Lower leg skin (tissue), 4 donors: ENCODE data around the gene SRCAP. TPM values are rescaled to one million over a fixed set of nuclear protein-coding genes. Genes with fewer than 3 reads are reported as not detected.

ENCODE experiments used
- DNase-seq, 2 donors: peaks; one replicate each; pipeline ENCODE4 v3.0.0-alpha.2; 2019; ENCODE audit warnings: low spot score in 2 of 2
- H3K4me3 ChIP-seq: fragments of 200-600 bp; sonication (generic); 2 replicates; pipeline ENCODE4 v1.5.1; 2017; ENCODE audit warnings: mild to moderate bottlenecking, low read depth; ENCODE audit not compliant: poor library complexity, severe bottlenecking
- POLR2A ChIP-seq, 2 donors: fragments of 450-650 bp; IDR thresholded peaks; one replicate each; pipeline ENCODE4 v1.6.1; 2016 to 2017; ENCODE audit warnings: antibody characterized with exemption in 2 of 2, mild to moderate bottlenecking in 1 of 2, moderate library complexity in 1 of 2
- WGBS, 2 donors: methylation state at CpG; one replicate each; pipeline ENCODE4 v1.1.5; 2018; 5-methylcytosine and 5-hydroxymethylcytosine counted together
- intact Hi-C: fragments of 100-400 bp; cut with DNase I; formaldehyde crosslinking; loops from one replicate; pipeline ENCODE4 v1.15.0; 2023; ENCODE audit warnings: low total_unique reads
- total RNA-seq, 4 donors: library from RNA; depleted of rRNA; stranded (reverse); fragments of >200 nt; gene quantifications; one replicate each; pipeline ENCODE4 v1.1.0, GENCODE V29; 2016
- TF ChIP-seq, protein P1 (sequence below), 3 donors: fragments of 450-650 bp; IDR thresholded peaks; one replicate each; pipeline ENCODE4 v1.5.1; 2016; ENCODE audit warnings: antibody characterized with exemption in 3 of 3, mild to moderate bottlenecking in 3 of 3, moderate library complexity in 2 of 3

The SRCAP gene
- total RNA-seq, 4 donors from 2014 or later: 21.7 to 44.0 (median 33.7) TPM

GRCh38 chr16:30725418-30725792, 26.4 kb downstream of the SRCAP start:
- no peak for DNase-seq
- TF ChIP-seq, protein P1, sequence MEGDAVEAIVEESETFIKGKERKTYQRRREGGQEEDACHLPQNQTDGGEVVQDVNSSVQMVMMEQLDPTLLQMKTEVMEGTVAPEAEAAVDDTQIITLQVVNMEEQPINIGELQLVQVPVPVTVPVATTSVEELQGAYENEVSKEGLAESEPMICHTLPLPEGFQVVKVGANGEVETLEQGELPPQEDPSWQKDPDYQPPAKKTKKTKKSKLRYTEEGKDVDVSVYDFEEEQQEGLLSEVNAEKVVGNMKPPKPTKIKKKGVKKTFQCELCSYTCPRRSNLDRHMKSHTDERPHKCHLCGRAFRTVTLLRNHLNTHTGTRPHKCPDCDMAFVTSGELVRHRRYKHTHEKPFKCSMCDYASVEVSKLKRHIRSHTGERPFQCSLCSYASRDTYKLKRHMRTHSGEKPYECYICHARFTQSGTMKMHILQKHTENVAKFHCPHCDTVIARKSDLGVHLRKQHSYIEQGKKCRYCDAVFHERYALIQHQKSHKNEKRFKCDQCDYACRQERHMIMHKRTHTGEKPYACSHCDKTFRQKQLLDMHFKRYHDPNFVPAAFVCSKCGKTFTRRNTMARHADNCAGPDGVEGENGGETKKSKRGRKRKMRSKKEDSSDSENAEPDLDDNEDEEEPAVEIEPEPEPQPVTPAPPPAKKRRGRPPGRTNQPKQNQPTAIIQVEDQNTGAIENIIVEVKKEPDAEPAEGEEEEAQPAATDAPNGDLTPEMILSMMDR (IDR thresholded peaks at IDR 0.05): no peak
- intact Hi-C loops: loop anchor here (10.0 kb wide), 1 partner anchor 49 kb away; no protein-coding TSS in a partner anchor
- 89 to 90% methylated on average over 3 of the region's 3 CpGs for WGBS, 2 donors
- no peak overlapping the region for H3K4me3 ChIP-seq

DNA sequence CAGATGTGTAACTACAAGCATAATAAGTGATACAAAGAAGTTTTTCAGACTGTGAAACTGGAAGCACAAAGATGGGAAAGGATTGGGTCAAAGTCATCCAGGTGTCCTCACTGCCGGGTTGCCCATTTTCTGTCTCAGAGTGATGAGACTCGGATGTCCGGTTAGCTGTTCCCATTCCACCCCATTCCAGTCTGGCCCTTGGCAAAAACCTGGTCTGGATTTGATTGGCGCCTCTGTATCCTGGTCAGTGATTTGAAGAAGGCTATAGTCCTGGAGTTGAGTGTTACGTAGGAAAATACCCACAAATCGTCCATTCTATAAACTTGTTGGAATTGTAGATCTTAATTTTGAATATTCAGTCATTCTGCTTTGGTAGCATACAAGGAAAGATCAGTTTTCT, 29.4 kb downstream of the SRCAP start:
- 93 to 95% methylated on average over 6 of the region's 6 CpGs for WGBS, 2 donors
- intact Hi-C loops: loop anchor here (10.0 kb wide), 1 partner anchor 46 kb away; no protein-coding TSS in a partner anchor

DNA sequence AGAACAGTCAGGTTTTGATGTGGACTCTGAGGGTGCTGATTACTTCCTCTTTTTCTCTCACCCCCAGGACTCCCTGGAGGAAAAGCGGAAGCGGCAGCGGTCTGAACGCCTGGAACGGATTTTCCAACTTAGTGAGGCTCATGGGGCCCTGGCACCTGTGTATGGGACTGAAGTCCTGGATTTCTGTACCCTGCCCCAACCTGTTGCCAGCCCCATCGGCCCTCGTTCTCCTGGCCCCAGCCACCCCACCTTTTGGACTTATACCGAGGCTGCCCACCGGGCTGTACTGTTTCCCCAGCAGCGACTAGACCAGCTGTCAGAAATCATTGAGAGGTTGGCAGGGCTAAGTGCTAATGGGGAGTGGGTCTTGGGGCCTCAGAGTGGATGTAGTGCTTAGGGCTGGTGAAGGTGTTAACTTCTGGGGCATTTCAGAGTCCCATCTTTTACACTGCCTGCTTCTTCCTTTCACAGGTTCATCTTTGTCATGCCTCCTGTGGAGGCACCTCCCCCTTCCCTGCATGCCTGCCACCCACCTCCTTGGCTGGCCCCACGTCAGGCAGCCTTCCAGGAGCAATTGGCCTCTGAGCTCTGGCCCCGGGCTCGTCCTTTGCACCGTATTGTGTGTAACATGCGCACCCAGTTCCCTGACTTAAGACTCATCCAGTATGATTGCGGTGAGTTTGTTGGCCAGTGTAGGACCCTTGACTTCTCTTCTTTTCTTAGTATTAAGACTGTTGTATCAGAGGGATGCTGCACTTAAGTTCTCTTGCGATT, 30.1 kb downstream of the SRCAP start:
- no peak overlapping the region for H3K4me3 ChIP-seq
- DNase-seq: no peak
- 79 to 81% methylated on average over 17 of the region's 17 CpGs for WGBS, 2 donors
- intact Hi-C loops: loop anchor here (10.0 kb wide), 1 partner anchor 46 kb away; no protein-coding TSS in a partner anchor
- TF ChIP-seq, protein P1 (IDR thresholded peaks at IDR 0.05): no peak
- TF ChIP-seq POLR2A (IDR thresholded peaks at IDR 0.05): no peak

More for the DNA sequence above, 29.4 kb downstream of the SRCAP start:
- no peak for TF ChIP-seq POLR2A (IDR thresholded peaks at IDR 0.05)
- TF ChIP-seq, protein P1 (IDR thresholded peaks at IDR 0.05): no peak
- no peak overlapping the region for H3K4me3 ChIP-seq
- no peak for DNase-seq

DNA sequence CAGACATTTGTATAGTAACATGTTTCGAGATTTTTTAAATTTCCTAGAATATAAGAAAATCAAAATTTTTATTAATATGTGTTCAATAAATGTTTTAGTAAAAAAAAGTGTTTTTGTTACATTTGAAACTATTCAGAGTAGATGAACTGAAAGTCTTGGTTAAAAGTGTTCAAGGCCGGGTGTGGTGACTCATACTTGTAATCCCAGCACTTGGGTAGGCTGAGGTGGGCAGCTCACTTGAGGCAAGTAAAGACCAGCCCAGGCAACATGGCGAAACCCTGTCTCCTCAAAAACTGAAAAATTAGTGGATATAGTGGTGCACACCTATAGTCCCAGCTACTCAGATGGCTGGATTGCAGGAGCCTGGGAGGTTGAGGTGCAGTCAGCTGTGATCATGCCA, 32.4 kb downstream of the SRCAP start:
- no peak for TF ChIP-seq POLR2A (IDR thresholded peaks at IDR 0.05)
- TF ChIP-seq, protein P1 (IDR thresholded peaks at IDR 0.05): no peak
- intact Hi-C loops: no loop called here
- WGBS, 2 donors: 87 to 94% methylated on average over 3 of the region's 3 CpGs

GRCh38 chr16:30736995-30737793, 38.2 kb downstream of the SRCAP start:
- H3K4me3 ChIP-seq: no peak overlapping the region
- 91% methylated on average over 17 of the region's 17 CpGs for WGBS, 2 donors
- TF ChIP-seq, protein P1 (IDR thresholded peaks at IDR 0.05): no peak
- TF ChIP-seq POLR2A (IDR thresholded peaks at IDR 0.05): no peak
- no peak for DNase-seq
- intact Hi-C loops: no loop called here

More for the DNA sequence above, 32.4 kb downstream of the SRCAP start:
- no peak for DNase-seq
- no peak overlapping the region for H3K4me3 ChIP-seq
